Stimulated activated CD8-positive, alpha-beta memory T cell treated with anti-CD3 and anti-CD28 coated beads, Interleukin-12 subunit alpha, Interleukin-12 subunit beta, amount 100 ng/mL, for 24 hours (primary cell): Measurements from ENCODE around the gene SNX14.

Experiments
- DNase-seq: peaks from one replicate; pipeline ENCODE4 v3.0.0-alpha.2; 2020; ENCODE audit errors: extremely low read depth

SNX14 gene

DNA sequence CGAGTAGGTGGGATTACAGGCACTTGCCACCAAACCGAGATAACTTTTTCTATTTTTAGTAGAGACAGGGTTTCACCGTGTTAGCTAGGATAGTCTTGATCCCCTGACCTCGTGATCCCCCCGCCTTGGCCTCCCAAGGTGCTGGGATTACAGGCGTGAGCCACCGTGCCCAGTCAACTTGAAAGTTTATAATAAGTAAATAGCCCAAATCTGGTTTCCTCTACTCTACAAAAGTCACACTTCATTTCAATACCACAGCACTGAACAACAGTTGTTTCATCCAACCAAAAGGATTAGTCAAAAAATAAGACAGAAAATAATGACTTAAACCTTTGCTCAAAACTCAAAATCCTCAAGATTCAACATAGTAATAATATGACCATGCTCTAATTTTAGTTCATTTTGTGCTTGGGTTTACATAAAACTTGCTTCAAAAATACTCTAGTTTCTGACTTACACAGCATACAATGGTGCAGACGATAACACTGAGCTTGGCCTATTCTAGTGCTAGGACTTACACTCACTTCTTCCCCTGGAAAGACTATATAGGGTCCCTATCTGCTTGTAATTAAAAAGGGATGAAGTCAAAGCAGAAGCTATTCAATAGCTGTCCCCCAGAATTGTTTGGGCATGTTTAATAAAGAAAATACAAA is 87.1 kb downstream of the SNX14 start:
- DNase-seq: no peak

DNA sequence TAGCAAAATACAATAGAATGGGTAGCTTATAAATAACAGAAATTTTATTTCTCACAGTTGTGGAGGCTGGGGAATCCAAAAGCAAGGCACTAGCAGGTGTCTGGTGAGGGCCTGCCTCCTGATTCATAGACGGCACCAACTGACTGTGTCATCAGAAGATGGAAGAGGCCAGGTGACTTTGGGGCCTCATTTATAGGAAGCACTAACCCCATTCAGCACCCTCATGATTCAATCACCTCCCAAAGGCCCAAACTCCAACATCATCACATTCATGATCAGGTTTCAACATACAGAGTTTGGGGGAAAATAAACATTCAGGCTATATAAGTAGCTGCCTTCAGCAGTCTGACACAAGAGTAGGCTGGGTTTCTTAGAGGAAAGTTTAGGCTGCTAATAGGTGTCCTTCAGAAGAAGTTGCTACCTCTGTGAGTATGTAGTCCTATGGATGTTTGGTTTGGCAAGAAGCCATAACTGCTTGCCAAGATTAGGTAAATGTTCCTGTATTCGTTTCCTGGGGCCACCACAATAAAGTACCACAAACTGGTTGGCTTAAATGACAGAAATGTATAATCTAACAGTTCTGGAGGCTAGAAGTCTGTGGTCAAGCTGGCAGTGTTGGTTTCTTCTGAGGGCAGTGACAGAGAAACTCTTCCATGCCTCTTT is 94.9 kb downstream of the SNX14 start:
- DNase-seq: no peak

DNA sequence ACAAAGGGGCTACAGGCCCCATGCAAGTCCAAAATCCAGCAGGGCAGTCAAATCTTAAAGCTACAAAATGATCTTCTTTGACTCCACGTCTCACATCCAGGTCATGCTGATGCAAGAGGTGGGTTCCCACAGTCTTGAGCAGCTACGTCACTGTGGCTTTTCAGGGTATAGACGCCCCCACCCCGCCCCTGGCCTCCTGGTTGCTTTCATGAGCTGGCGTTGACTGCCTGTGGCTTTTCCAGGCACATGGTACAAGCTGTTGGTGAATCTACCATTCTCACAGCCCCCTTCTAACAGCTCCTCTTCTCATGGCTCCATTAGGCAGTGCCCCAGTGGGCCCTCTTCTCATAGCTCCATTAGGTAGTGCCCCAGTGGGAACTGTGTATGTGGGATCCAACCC is 96.8 kb downstream of the SNX14 start:
- no peak for DNase-seq

DNA sequence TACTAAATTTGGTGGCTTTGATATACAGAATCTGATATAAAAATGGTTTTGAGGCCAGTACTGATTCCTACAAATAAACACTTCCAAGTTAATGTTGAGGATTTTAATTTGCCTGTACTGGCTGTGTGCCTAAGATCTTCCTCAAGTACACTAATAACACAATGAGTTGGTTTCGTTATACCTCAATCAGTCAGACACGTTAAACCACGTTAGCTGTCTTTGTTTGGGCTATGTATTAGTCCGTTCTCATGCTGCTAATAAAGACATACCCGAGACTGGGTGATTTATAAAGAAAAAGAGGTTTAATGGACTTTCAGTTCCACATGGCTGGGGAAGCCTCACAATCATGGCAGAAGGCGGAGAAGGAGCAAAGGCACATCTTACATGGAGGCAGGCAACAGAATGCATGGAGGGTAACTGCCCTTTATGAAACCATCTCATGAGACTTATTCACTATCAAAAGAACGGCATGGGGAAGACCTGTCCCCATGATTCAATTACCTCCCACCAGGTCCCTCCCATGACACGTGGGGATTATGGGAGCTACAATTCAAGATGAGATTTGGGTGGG is 97.6 kb downstream of the SNX14 start:
- DNase-seq: no peak

DNA sequence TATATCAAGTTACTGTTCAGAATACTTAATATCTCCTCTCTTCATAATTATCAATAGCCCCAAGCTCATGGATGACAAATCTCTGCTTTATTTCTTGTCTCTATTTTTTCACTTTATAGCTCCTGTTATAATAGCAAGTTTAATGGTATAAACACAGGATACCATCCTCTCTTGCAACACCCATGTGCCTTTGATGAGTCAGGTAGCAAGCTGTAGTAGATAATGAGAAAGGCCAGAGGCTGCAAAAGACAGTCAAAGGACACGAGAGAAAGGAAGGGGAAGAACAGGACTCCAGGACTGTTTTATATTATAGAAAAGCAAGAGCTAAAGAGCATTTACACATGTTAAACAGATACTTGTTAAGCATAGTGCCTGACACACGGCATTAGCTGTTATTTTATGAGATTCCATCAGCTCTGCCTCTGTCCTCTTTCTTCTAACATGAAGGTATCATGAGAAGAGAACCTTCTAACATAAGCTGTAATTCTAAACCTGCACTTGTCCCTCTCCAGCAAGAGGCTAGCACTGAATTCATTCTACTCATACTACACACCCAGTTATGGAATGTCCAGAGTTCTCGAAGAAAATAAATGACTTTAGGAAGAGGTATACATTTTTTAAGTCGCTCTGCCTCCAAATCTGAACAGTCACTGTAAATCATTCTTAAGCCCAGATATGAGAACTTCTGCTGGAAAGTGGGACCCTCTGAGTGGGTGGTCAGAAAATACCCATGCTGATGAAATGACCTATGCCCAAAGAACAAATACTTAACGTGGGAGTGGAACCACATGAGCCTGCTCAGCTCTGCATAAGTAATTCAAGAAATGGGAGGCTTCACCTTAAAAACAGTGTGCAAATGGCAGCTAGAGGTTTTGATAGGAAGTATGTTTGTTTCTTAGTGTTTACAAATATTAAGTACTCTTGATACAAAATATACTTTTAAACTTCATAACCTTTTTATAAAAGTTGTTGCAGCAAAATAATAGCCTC is 98.8 kb downstream of the SNX14 start:
- DNase-seq: no peak

DNA sequence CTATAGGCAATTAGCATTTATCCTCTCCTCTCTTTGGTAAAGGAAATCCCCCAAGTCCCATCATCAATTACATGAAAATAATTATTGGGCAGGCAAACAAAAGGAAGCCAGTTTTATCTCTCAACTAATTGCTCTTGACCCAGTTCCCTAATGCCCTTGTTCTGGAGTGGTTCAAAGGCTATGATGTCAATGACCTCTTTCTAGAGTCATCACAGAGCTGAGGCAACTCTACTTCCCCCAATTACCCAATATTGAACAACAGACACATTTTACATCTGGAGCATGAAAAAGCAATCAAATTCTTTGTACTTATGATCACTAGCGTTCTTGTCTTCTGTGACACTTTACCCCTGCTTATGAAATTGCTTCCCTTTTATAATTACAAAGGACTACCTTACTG is 100.3 kb downstream of the SNX14 start:
- DNase-seq: no peak

DNA sequence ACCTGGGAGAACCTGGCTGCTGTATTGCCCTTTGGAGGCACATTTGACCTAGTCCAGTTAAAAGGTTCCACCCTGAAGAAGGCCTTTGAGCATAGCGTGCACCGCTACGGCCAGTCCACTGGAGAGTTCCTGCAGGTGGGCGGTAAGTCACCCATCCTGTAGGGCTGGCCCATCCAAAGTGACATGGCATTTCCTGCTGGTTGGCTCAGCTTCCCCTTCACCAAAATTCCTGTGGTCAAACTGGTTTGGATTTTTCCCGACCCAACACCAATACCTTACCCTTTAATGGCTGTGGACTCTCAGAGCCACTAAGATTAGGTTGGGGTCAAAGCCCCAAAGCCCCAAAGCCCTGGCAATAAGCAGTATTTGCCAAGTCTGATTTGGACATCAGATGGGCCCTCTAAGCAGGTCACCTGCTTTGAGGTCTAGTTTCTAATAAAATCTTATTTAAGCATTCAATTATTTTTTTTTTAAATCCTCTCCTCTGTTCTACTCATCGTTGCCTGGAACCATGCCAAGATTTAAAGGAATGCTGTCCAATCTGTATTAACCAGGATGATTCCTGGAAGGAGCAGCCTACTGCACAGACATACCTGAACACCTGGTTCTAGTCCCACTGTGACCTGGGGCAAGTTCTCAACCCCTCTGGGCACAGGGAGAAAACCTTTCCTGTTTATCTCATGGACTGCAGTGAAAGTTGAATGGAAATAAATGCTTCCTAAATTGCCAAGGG is 103.0 kb downstream of the SNX14 start:
- DNase-seq: no peak

DNA sequence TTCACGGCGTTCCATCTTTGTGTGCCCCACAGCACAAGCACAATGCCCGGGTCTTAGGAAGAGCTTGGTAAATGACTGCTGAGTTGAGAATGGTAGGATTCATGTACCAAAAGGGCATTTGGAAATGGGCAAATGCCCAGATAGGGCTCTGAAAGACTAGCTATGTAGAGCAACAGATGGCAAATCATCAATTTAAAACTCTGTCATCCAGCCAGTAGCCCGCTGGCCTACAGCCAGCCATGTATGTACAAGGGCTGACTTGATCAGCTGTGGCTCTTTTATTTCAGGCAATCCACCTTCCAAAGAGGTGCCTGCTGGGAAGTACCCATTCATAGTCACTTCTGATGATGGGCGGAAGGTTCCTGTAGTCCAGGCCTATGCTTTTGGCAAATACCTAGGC is 108.7 kb downstream of the SNX14 start:
- no peak for DNase-seq

DNA sequence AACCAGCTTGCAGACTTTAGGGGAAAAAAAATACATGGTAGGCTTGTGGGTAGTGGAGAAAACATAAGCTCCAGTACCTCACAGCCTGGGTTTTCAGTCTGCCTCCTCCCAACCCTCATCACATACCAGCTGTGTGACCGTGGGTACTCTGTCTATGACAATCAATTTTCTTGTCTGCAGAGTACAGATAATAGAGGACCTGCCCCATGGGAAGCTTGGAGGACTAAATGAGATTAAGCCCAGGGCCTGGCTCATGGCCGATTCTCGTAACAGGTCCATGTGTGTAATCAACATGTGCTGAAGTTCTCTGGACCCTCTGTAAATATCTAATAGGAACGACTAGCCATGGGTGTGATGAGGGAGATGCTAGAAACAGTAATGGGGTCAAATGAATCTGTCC is 109.8 kb downstream of the SNX14 start:
- DNase-seq: no peak

DNA sequence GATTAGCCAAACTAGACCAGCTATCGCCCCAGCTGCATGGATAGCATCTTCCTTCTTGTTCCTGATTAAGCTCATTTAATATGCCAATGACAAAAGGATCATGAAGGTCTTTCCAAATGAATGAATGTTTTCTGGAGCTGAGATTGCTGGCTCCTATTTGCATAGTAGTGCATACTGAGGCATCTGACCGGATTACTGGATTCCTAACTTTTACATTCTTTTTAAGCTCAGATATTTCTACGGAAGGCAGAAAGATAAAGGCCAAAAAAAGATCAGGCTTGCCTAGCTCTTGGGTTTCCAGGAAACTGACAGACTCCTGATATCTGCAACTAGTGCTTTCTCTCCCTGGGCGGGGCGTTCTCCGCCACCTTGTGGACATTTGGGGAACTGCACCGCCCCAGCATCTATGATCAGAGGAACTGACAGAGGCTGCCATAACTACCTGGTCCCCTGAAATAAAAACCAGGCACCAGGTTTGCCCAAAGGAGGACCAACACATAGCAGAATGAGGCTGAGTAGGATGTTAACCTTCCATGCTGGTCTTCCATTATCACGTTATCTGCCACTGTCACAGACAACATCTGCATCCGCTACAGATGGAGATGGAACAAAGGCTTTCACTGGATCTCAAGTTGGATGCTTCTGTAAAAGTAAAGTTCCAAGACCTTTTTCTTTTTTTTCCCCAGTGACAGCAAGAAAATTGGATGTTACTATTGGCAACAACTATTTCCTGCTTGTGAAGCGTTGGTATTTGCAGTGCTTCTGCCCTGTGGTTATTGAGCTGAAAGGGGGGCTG is 110.6 kb downstream of the SNX14 start:
- DNase-seq: peak; percentile 45

DNA sequence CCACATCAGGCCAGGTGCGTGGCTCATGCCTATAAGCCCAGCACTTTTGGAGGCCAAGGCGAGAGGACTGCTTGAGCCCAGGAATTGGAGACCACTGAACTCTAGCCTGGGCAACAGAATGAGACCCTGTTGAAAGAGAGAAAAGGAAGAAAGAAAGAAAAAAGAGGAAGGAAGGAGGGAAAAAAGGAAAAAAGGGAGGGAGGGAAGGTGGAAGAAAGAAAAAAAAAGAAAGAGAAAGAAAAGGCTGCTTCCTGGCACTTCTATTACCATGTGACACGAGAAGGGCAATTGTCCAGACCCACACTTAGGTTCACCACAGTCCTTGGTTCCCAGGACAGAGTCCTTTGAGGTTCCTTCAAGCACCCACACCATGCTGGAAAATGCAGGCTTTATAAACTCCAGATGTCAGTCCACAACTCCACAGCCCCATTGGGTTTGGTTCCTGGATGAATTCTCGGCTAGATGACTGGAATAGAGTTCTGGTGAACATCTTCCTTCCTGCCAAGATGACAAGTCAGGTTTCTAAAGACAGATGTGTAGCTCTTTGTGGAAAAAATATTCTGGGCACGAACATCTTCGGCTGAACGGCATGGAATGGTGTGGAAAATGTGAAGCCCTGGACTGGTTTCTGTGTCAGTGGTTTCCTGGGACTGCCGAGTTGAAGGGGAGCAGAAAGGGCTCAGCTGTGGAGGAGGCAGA is 111.3 kb downstream of the SNX14 start:
- no peak for DNase-seq

DNA sequence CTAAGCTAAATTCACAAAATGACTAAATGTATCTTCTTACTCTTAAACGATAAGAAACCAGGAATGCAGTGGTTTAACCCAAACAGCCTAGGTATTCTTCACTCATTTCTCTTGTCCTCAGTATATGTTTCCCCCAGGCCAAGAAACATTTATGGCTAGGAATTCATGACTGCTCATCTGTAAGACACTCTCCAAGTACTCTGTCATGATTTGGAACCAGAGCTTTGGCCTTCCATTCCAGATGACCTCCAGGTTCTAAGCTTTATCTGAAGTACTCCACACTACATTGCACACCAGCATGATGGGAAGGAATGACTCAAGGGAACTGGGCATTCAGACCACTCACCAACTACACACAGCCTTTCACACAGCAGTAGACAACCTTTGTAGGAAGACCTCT is 114.5 kb downstream of the SNX14 start:
- no peak for DNase-seq

DNA sequence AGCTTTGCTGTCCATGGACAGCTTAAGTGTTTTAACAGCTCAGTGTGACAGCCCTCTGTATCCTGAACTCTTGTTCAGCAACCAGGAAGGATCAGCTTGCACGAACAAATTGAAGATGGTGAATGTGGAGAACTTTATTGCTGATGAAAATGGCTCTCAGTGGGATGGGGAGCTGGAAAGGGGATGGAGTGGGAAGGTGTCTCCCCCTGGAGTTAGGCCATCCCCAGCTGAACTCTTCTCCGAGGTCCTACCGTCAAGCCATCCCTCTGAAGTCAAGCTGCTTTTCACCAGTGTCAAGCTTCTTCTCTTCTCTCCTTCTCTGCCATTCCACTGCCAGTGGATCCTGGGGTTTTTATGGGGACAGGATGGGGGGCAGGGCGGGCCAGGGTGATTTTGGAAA is 117.1 kb downstream of the SNX14 start:
- DNase-seq: no peak

DNA sequence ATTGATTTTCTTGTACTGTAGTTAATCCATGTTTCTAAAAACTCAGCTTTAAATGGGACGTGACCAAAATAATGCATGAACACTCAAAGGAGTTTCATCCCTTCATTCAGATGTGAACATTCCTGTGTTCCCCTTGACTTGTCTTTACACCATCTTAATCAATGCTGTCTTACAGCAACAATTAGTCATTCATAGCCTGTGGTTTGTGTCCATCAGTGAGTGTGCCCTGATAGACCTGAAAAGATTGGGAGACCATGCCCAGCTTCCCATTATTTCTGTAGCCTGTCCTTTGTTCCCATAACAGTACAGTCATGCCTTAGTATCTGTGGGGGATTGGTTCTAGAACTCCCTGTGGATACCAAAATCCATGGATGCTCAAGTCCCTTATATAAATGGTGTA is 119.9 kb downstream of the SNX14 start:
- DNase-seq: no peak

DNA sequence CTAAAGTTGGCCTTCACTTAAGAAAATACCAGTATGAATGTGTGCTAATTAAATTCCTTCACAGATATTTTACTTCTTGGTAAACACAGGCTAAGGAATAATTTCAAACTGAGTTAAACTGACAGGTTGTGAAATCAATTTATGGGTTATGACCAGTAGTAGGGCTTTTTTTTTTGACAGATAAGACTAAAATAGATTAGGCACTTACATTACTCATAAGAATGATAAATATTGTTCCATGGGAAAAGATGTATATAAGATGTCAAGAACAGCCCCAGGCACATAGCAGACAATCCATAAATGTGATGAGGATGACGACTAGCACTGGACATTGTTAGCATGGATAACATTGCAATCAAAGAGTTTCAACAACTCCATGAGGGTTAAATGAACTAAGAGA is 120.9 kb downstream of the SNX14 start:
- DNase-seq: no peak

DNA sequence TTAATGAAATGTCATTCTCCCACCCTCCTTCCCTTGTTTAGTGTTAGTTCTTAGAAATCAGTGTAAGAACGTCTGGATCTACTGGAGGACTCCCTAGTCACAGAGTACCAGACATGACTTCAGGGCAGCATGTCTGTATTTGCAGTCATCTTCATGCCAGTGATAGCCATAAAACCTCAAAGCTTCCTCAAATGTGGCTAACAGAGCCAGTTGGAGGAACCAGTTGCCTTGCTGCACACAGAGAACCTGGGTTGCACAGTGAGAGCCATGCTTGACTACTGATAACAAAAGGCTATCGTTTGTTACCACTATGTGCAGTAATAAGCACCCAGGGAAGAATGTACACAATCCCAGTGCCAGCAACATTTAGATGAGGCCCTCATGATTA is 123.6 kb downstream of the SNX14 start:
- no peak for DNase-seq

DNA sequence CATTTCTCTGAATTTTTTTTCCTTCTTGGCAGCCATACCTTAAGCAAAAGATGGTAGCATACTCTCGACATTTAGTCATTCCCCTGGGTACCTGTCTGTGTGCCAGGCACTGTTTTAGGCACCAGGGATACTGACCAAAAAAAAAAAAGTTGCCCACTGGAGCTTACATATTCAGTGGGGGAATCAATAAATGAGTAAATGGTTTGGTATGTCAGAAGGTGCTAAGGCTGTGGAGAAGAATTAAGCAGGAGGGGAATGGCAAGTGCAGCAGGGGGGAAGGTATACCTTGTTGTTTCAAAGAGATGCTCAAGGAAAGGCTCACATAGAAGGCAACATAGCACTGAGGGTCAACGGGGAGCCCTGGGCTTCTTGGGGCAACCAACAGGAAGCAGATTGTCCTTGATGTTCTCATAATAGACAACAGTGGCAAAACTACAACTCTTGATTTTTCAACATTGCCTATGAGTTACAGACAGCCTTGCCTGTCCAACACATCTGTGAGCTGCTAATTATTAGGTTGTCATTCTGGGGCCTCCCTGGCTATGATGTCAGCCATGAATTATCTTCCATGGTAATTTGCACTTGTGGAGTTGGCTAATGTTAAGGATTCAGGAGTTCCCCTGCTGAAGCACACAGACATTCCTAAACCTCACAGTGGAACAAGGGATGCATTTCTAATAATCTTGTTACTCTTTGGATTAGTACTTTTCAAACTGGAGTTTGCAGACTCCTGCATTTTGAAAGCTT is 124.2 kb downstream of the SNX14 start:
- no peak for DNase-seq

DNA sequence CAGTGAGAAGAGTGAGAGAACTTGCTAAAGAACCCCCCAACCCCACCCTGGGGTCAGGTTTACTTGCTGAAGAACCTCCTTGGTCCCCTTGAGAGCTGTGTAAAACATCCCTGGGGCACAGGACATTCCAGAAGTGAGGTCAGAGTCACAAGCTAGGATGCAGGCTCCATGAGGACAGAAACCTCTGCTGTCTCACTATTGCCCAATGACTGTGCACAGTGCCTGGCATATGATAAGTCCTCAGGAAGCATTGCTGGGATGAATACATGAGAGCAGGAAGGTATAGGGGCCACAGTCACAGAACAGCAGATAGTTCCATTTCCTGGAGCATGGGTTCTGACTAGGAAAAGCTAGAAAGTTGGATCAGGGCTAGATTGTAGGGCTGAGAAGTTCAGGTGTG is 125.3 kb downstream of the SNX14 start:
- DNase-seq: no peak

DNA sequence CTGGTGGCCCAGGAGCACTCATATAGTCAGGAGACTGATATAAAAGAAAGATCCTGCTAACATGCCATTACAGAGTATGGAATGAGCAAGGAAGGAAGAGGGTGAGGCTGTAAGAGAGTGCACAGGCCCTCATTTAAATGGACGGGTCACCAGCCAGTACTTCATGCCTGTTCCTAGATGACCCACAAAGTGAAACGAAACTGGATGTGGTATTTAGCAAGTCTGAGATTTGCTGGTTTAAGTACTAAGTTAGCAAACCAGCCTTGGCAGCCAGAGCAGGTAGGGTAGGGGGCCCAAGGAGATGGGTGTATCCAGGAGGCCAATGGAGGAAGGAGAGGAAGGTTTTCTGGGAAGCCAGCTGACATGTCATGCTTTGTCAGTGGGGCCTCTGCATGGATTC is 127.9 kb downstream of the SNX14 start:
- DNase-seq: no peak
